Left ventricle myocardium inferior (tissue), 1 donor: Measurements from ENCODE around the gene TMEM120B. TPM values are rescaled to one million over a fixed set of nuclear protein-coding genes. Genes with fewer than 3 reads are reported as not detected.
"Not testable (repeated sequence)": the region's sequence is repeated elsewhere in the genome, so short reads cannot be mapped to it uniquely, and the experiment has no call there.

Experiments used
- DNase-seq: peaks from one replicate; pipeline ENCODE4 v3.0.0-alpha.2; 2020
- H3K27ac ChIP-seq: fragments of 200-600 bp; replicated peaks from 2 replicates; pipeline ENCODE4 v1.8.0; 2021
- H3K27me3 ChIP-seq: fragments of 200-600 bp; 2 replicates; pipeline ENCODE4 v1.8.0; 2021; ENCODE audit warnings: low read depth
- H3K36me3 ChIP-seq: fragments of 200-600 bp; 2 replicates; pipeline ENCODE4 v1.8.0; 2021
- H3K4me1 ChIP-seq: fragments of 200-600 bp; 2 replicates; pipeline ENCODE4 v1.8.0; 2021
- H3K4me3 ChIP-seq: fragments of 200-600 bp; 2 replicates; pipeline ENCODE4 v1.8.0; 2021; ENCODE audit warnings: mild to moderate bottlenecking, moderate library complexity
- H3K9me3 ChIP-seq: fragments of 200-600 bp; replicated peaks from 2 replicates; pipeline ENCODE4 v1.8.0; 2021
- CTCF ChIP-seq: fragments of 200-600 bp; IDR thresholded peaks from 2 replicates; pipeline ENCODE4 v1.8.0; 2021; ENCODE audit warnings: antibody characterized with exemption, mild to moderate bottlenecking, borderline replicate concordance
- intact Hi-C: fragments of 100-400 bp; cut with micrococcal nuclease; formaldehyde crosslinking; loops from one replicate; pipeline ENCODE4 v1.11.0; 2022
- total RNA-seq: library from RNA; stranded (reverse); fragmentation: NEBNext Ultra II Directional; extraction: Animal tissue kit (Norgen Biotek cat#: 25700); gene quantifications from one replicate; pipeline ENCODE4 v1.2.1, GENCODE V29; 2021
- donor health status: DM: no; HTN: yes; CAD: no; lungs with severe emphysema.

TMEM120B gene
- total RNA-seq, 1 donor from 2014 or later: 9.2 TPM

- intact Hi-C loops: no loop called here
- TF ChIP-seq CTCF: no peak
- H3K9me3 ChIP-seq: peaks cover 7% of the 10 kb centered on the region
- H3K4me3 ChIP-seq: no peak overlapping the region
- no peaks in the 10 kb centered on the region for H3K36me3 ChIP-seq
- no peak for DNase-seq
- no peak overlapping the region for H3K27ac ChIP-seq
- no peaks in the 10 kb centered on the region for H3K4me1 ChIP-seq
- H3K27me3 ChIP-seq: no peaks in the 10 kb centered on the region
Measured at GRCh38 chr12:121702944-121703343, 9.6 kb upstream of the TMEM120B start.

GRCh38 chr12:121705514-121705913 is 7.0 kb upstream of the TMEM120B start:
- no peak for DNase-seq
- Histone ChIP-seq H3K27me3 (no peaks in the 10 kb centered on the region), H3K27ac (no peak overlapping the region), H3K4me1 (no peaks in the 10 kb centered on the region), H3K9me3 (peaks cover 7% of the 10 kb centered on the region), H3K4me3 (no peak overlapping the region), H3K36me3 (no peaks in the 10 kb centered on the region)
- no peak for TF ChIP-seq CTCF
- intact Hi-C loops: no loop called here

- intact Hi-C loops: no loop called here
- no peak for DNase-seq
- TF ChIP-seq CTCF: no peak
- no peaks in the 10 kb centered on the region for H3K27me3 ChIP-seq
- no peaks in the 10 kb centered on the region for H3K36me3 ChIP-seq
- peaks cover 21% of the 10 kb centered on the region for H3K4me1 ChIP-seq
- H3K9me3 ChIP-seq: peaks cover 7% of the 10 kb centered on the region
- no peak overlapping the region for H3K27ac ChIP-seq
- no peak overlapping the region for H3K4me3 ChIP-seq
Measured at GRCh38 chr12:121708313-121709063, 4.1 kb upstream of the TMEM120B start.

GRCh38 chr12:121709064-121709424 is 3.5 kb upstream of the TMEM120B start:
- H3K4me3 ChIP-seq, H3K36me3 ChIP-seq, H3K27ac ChIP-seq, H3K27me3 ChIP-seq, DNase-seq, H3K9me3 ChIP-seq, intact Hi-C loops: not testable (repeated sequence)
- peaks cover 26% of the 10 kb centered on the region for H3K4me1 ChIP-seq

- intact Hi-C loops: no loop called here
- DNase-seq: no peak
- Histone ChIP-seq H3K9me3 (peaks cover 7% of the 10 kb centered on the region), H3K27ac (no peak overlapping the region), H3K36me3 (no peaks in the 10 kb centered on the region), H3K27me3 (no peaks in the 10 kb centered on the region), H3K4me3 (no peak overlapping the region), H3K4me1 (peaks cover 31% of the 10 kb centered on the region)
- TF ChIP-seq CTCF: no peak
Measured at GRCh38 chr12:121709478-121709961, 3.0 kb upstream of the TMEM120B start.
